GM19238 (cell line): ENCODE data around the gene GALM.

ENCODE experiments used
- DNase-seq: peaks from one replicate; pipeline ENCODE4 v3.0.0; 2011; ENCODE audit warnings: low spot score; ENCODE audit not compliant: insufficient read length

GALM gene

DNA sequence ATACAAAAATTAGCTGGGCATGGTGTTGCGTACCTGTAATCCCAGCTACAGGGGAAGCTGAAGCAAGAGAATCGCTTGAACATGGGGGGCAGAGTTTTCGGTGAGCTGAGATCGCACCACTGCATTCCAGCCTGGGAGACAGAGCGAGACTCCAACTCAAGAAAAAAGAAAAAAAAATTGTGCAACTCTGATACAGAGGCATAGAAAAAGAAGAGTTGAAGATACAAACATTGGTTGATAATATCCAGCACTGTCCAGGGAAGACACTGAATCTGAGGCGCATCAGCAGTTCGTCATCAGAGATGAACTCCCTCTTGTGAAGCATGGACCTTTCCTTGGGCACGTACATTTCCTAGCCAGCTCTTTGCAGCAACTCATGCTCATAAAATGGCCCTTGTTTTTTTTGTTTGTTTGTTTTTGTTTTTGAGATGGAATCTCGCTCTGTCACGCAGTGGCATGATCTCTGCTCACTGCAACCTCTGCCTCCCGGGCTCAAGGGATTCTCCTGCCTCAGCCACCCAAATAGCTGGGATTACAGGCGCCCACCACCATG, 16.7 kb upstream of the GALM start:
- DNase-seq, result no peak

DNA sequence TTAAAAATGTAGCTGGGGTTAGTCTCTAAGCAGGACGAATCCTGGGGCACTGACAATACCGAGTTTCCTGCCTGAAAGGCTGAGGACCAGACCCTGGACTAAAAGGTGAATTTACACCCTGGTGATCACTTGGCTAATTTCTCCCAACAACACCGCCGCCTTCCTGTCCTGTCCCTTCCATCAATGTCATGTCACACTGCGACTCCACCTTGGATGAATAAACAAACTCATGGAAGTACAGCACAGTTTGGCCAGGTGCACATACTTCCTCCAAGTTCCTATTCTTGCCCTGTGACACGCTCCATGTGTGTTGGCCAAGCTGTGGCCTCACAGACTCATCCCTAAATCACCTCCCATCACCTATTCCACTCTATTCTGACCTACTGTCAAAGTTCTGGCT, 15.9 kb upstream of the GALM start:
- DNase-seq, result no peak

DNA sequence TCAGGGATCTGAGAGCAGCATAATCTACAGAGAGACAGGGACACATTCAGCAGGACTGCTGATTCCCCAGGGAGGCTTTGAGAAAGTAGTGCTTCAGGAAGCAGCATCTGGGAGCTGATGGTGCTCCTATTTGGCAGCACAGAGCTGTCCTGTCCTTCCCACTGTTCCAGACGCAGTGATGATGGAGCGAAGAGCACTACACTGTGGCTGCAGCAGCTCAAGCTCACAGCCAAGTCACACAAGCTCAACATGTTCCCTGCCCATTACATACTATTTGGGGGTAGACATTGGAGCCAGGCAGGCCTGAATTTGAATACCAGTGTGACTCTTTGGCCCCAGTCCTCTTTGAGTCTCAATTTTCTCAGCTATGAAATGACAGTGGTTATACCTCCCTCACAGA, 15.2 kb upstream of the GALM start:
- no peak for DNase-seq

DNA sequence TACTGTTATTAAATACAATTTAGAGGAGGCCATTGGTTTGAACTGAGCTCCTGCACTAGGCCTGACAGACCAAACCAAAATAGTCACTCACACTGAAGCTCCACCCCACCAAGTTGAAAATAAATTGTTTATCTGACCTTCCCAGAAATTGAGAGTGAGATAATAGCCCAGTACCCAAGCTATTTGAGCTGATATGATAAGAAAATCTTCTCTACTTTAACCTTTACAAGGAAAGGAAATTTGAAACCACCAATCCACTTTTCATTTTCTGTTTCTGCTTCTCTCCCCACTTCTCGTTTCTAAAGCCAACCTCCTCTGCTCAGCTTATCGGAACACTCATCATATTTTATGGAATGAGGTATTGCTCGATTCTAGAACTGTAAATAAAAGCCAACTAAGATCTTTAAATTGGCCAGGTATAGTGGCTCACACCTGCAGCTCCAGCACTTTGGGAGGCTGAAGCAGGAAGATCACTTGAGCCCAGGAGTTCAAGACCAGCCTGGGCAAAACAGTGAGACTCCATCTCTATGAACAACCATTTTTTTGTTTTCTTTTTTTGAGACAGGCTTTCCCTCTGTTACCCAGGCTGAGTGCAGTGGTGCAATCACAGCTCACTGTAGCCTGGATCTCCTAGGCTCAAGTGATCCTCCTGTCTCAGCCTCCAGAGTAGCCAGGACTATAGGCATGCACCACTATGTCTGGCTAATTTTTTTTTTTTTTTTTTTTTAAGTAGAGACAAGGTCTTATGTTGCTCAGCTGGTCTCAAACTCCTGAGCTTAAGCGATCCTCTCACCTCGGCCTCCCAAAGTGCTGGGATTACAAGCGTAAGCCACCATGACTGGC, 13.3 kb upstream of the GALM start:
- no peak for DNase-seq

DNA sequence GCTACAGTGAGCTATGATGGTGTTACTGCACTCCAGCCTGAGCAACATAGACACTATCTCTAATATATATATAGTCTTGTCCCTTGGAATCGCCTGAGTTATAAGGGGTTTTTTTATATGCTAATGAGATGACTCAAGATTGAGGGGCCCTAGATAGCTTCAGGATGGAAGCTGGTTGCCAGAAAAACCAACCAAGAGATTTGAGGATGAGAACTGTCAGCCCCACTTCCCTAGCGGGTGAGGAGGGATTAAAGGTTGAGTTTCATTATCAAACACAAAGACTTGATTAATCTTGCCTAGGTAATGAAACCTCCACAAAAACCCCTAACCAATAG, 12.6 kb upstream of the GALM start:
- DNase-seq, result no peak

DNA sequence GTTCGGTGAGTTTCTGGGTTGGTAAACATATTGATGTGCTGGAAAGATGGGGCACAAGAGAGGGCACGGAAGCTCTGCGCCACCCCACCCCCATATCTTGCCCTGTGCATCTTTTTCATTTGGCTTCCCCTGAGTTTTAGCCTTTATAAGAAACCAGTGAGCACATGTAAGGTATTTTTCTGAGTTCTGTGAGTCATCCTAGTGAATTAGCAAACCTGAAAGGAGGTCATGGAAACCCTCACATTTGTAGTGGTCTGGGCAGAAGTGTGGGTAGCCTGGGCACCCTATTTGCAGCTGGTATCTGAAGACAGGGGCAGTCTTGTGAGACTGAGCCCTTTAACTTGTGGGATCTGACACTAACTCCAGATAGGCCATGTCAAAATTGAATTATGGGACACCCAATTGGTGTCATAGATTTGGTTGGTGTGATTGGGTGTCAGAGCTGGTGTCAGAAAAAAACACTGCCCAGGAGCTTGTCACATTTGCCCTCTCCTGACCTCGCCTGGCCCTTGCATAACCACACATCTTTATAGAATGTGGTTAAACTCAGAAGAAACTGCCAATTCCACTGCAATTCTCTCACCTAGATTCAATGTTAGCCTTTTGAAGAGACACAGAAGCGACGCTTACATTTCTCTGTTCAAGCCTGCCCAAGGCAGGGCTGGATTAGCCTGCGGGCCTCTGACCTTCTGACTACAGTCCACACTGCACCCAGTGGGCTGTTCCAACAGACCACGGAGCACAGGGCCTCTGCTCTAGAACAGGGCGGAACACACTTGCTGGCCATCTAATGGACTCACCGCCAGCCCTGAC, 12.0 kb upstream of the GALM start:
- DNase-seq, result no peak

DNA sequence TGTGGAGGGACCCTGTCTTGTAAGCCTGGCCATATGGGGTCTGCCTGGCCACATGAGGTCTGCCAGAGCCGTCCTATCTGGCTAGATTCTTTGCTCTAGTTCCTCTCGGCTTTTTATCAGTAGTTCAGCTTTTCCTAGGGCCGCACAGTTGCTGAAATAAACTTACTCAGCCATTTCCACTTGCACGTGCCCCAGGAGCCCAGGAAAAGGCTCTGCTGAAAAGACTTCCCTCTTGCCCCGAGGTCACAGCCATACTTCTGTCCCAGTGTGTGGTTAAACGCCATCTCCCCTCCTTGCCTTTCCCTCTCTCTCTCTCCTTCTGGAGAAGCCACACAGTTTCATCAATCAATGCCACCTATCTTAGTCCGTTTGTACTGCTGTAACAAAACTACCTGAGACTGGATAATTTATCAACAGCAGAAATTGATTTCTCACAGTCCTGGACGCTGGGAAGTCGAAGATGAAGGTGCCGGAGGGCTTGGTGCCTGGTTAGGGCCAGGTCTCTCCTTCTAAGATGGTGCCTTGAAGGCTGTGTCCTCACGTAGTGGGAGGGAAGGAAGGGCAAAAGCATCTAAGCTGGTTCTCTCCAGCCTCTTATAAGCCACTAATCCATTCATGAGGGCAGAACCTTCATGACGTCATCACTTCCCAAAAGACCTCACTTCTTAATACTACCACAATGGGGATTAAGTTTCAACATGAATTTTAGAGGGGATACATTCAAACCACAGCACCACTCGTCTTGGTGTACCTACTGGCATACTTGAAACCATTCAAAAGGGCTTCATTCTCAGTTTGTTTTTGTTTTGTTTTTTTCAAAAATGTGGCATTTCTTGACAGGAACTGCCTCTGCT, 11.2 kb upstream of the GALM start:
- DNase-seq, result no peak

DNA sequence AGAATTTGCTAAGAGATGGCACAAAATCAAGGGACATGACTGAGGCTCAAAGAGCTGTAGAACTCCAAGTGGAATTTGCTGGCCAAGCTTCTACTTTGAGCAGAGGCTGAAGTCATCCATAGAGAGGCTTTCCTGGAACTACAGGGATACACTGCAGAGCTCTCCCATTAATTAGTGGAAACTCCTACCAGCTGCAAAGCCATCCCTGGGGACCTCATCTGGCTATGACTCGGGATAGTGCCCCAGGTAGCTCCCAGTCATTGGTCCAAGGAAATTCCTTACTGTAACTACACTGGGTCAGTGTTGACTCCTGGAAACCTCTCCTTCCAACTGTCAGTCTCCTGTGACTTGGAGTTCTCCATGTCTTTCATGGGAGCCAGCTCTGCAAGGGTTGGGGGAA, 10.5 kb upstream of the GALM start:
- DNase-seq, result no peak

DNA sequence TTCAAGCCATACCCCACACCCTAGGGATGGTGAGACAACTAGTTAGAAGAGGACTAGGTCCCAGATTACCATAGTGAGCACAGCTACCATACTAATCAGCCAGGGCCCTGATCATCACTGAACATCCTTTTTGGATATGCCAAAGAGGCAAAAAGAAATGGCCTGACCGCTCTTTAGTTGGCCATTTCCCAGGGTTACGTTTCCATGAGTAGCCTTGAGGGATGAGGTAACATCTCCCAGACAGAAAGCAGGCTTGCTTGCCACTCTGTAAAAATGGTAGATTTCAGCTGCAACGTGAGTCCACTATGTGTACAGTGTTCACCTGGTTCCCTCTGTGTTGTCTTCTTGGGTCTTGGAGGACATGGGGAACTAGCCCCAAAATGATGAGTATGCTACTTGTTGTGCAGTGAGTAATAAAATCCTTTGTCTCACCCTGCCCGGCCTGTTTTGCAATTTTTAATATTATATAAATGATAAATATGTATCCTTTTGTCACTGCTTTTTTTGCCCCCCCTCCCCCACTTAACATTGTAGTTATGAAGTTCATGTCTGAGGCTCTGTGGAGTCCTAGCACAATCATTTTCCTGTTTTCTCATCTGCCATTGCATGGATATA, 8.9 kb upstream of the GALM start:
- DNase-seq, result no peak

DNA sequence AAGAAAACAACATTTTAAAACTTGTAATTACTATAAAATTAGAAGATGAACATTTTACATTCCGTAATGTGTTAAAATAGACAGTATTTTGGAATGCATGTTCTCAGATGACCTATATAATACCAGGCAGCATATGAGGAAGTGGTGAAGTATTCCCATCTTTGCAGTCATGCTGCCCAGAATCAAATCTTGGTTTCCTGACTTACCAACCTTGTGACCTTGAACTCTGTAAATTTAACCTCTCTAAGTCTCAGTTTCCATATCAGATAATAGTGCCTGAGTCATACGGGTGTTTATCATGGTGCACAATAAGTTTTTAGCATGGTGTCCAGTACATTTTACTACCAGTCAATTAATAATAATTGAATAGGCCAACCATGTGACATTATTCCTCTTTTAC, 7.3 kb upstream of the GALM start:
- DNase-seq, result no peak

DNA sequence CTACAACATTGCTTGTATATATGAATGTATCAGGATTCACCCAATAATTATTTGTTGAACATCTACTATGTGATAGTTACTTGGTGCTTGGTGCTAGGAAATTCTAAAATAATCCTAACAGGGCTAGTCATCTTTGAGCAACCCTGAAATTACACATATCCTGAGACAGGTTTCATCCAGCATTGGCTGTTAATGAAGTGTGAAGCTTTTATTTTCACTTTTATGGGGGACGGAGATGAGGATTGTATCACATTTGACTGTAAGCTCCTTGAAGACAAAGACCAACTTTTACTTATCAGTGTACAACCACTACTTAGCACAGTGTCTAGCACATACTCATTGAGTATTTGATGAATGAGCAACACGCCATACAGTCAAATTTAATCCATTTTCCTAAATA, 6.8 kb upstream of the GALM start:
- DNase-seq, result no peak

DNA sequence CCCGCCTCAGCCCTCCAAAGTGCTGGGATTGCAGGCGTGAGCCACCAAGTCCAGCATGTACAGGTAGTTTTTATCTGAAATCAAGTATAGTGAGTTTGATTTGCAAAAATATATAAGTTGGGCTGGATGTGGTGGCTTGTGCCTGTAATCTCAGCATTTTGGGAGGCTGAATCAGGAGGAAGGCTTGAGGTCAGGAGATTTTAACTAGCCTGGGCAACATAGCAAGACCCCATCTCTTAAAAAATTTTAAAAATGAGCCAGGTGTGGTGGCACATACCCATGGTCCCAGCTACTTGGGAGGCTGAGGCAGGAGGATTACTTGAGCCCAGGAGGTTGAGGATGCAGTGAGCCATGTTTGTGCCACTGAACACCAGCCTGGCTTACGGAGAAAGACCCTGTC, 5.6 kb upstream of the GALM start:
- no peak for DNase-seq

DNA sequence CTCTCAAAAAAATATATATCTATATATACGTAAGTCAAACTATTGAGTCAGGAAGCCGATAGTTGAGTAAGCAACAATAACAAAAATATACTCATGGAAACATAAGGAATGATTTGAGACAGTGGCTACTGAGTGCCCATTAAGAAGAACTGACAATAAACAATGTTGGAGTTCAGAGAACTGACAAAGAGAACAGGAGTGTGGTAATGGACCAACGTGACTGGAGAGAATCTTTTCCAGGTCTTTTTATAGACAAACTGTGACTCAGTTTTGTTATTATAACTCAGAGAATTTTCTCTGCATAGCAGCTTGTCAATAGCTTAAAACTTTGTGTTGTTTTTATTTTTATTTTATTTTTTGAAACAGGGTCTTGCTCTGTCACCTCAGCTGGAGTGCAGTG, 4.6 kb upstream of the GALM start:
- no peak for DNase-seq

DNA sequence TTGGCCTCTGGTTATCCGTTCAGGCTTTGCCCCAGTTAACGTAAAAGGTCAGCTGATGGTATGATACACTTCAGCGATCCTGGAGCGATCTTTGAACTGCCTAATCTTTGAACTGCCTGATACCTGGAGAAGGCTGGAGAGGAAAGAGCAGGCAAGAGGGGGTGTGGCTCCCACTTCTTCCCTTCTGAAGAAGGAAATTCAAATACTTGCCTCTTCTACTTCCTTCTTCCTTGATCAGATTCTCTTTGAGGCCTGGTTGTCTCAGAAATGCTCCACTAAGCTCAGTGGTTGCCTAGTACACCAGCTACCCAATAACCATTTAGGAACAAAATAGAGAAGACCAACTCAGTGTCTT, 619 bp downstream of the GALM start:
- no peak for DNase-seq

DNA sequence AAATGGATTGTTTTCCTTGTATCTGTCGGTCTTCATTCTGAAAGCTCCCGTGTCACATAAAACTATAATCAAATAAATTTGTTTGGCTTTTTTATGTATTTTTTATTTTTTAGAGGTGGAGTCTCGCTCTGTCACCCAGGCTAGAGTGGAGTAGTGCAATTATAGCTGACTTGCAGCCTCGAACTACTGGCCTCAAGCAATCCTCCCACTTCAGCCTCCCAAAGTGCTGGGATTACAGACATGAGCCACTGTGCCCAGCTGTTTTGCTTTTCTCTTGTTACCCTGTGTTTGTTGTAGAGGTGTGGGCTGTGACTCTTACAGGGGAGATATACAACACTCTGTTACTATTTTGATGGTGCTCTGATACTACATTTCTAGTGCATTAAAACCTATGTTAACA, 2.2 kb downstream of the GALM start:
- no peak for DNase-seq

DNA sequence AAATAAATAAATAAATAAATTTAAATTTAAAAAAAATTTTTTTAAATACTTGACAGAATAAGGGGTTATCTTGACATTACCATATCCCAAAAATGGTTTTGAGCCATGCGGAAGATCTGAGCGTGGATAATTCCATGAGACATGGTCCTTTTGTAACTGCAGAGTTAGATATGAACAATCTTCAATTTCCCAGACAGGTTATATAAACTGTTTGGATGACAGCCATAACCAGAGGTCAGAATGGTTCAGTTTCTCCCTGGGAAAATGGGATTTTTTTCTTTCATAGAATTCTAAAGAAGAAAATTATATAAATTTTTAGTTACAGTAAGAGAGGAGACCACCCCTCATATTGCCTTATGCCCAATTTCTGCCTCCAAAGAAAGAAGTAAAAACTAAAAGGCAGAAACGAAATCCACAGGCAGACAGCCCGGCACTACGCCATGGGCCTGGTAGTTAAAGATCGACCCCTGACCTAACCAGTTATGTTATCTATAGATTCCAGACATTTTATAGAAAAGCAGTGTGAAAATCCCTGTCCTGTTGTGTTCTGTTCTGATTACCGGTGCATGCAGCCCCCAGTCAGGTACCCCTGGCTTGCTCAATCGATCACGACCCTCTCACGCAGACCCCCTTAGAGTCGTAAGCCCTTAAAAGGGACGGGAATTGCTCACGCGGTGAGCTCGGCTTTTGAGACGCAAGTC, 3.0 kb downstream of the GALM start:
- no peak for DNase-seq

DNA sequence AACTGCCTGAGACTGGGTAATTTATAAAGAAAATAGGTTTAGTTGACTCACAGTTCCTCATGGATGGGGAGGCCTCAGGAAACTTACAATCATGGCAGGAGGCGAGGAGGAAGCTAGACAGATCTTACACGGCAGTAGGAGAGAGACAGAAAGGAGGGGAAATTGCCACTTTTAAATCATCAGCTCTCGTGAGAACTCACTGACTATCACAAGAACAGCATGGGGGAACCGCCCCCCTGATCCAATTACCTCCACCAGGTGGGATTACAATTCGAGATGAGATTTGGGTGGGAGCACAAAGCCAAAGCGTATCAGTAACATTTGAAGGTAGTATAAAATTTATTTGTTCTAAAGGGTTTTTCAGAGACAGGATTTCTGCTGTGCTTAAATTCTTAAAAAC, 5.4 kb downstream of the GALM start:
- DNase-seq, result no peak

DNA sequence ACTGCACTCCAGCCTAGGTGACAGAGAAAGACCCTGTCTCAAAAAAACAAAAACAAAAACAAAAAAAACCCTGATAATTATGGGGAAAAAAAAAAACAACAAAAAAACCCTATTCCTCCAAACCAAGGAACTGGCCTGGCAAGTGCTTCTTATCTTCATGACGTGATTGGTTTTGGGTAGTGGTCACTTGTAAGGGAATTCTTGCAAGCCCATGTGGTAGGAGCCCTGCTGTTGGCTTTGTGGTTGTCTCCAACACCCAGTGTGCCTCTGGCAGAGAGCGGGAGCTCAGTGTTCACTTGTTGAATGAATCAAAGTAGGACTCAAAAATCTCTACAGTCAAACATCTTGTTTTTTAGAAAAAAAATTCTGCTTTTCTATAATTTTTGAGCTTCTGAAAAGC, 6.0 kb downstream of the GALM start:
- no peak for DNase-seq

DNA sequence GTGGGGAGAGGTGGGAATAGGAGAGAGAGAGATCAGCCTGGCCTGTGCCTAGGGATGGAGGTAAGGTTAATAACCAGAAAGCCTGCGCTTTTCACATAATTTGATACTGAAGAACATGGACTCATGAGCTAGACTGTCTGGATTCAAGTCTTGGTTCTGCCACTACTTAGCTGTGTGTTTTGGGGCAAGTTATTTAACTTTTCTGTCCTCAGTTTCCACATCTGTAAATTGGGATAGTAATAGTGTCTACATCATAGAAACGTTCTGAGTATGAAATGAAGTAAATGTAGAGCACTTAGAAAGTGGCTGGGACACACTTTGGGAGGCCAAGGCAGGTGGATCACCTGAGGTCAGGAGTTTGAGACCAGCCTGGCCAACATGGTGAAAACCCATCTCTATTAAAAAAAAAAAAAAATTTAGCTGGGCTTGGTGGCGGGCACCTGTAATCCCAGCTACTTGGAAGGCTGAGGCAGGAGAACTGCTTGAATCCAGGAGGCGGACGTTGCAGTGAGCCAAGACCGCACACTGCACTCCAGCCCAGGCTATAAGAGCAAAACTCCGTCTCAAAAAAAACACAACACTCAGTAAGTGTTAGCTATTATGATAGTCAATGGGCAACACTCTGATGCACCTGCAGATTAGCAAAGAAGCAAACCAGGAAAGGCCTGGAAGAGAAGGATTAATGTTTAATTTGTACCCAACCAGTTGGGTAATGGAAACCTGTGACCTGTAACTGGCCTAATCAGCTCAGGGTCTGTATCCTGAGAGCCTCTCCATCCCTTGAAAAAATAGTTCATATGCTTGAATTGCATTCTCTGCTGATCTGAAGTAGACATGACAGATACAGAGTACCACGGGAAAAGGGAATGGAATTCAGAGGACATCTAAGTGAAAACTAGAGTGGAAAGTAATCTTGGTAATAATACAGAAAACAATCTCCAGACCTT, 6.8 kb downstream of the GALM start:
- no peak for DNase-seq

DNA sequence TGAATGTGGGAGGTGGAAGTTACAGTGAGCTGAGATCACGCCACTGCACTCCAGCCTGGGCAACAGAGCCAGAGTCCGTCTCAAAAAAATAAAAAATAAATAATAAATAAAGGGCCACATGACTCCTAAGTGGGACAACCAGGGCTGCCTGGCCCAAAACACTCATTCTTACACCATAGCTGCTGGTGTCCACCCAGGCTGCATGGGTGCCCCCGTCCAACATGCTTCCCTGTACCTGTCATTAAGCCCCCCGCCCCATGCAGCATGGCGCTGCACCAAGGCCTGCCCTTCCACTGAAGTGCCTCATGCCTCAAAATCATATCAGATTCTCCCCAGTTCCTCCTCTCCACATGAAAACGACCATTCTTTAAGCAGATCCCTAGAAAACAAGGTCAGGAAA, 10.8 kb downstream of the GALM start:
- no peak for DNase-seq
